HUES6 (cell line): ENCODE measurements around the gene INPP5F.

Experiments
- H3K27ac ChIP-seq: 2 replicates; pipeline ENCODE4 v1.7.0; 2013; ENCODE audit warnings: low read depth, mild to moderate bottlenecking, low read length, inconsistent platforms
- H3K27me3 ChIP-seq: 2 replicates; pipeline ENCODE4 v1.6.1; 2013; ENCODE audit warnings: low read length; ENCODE audit not compliant: control insufficient read depth, insufficient read depth
- H3K36me3 ChIP-seq: 2 replicates; pipeline ENCODE4 v1.6.1; 2013; ENCODE audit warnings: low read length; ENCODE audit not compliant: control insufficient read depth, insufficient read depth
- H3K4me1 ChIP-seq: 2 replicates; pipeline ENCODE4 v1.6.1; 2013; ENCODE audit warnings: low read length; ENCODE audit not compliant: control insufficient read depth, insufficient read depth
- H3K4me3 ChIP-seq: 2 replicates; pipeline ENCODE4 v1.5.1; 2013; ENCODE audit warnings: low read depth, low read length
- H3K9ac ChIP-seq: one replicate; pipeline ENCODE4 v1.6.1; 2013; ENCODE audit warnings: mild to moderate bottlenecking, low read length
- H3K9me3 ChIP-seq: 2 replicates; pipeline ENCODE4 v1.6.1; 2013; ENCODE audit warnings: low read depth, low read length; ENCODE audit not compliant: control insufficient read depth, insufficient read depth

INPP5F gene

GRCh38 chr10:119871881-119872609 is 146.2 kb downstream of the INPP5F start:
- Histone ChIP-seq H3K4me1 (peaks cover 11% of the 10 kb centered on the region; the same call in 1 of the 2 replicates), H3K4me3 (peak overlapping the region; percentile 90), H3K27ac (peak overlapping the region; percentile 58; the same call in 1 of the 2 replicates), H3K9ac (peak overlapping the region; percentile 92), H3K27me3 (no peaks in the 10 kb centered on the region), H3K9me3 (no peaks in the 10 kb centered on the region), H3K36me3 (no peaks in the 10 kb centered on the region)

DNA sequence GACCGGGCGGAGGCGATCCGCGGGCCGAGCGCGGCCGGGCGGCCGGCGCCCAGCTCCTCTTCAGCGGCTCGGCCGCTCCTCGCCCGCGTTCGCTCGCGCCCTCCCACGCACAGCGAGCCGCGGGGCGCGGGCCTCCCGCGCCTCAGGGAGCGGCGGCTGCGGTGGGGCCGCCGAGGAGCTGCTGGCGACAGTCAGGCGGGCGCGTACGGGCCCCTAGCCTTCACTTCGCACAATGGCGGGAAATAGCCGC is 146.7 kb downstream of the INPP5F start, which contains the start of gene MCMBP:
Gene MCMBP, minus strand, starts transcription at position 234 of the 250 bp plus-strand sequence. CDS start 259 bp downstream, outside the sequence.
- H3K4me1 ChIP-seq: peaks cover 11% of the 10 kb centered on the region; the same call in 1 of the 2 replicates

GRCh38 chr10:119872860-119873681 is 147.2 kb downstream of the INPP5F start:
- H3K27ac ChIP-seq: peak overlapping the region; percentile 20; the same call in 1 of the 2 replicates
- peak overlapping the region; percentile 92 for H3K9ac ChIP-seq
- H3K4me3 ChIP-seq: peak overlapping the region; percentile 90
- H3K36me3 ChIP-seq: no peaks in the 10 kb centered on the region
- H3K4me1 ChIP-seq: peaks cover 11% of the 10 kb centered on the region; the same call in 1 of the 2 replicates
- H3K9me3 ChIP-seq: no peaks in the 10 kb centered on the region
- no peaks in the 10 kb centered on the region for H3K27me3 ChIP-seq

More for the DNA sequence above, 146.7 kb downstream of the INPP5F start, which contains the start of gene MCMBP:
- H3K27ac ChIP-seq: peak within 1 kb of the TSS; percentile 58; the same call in 1 of the 2 replicates
- H3K27me3 ChIP-seq: no peaks in the 10 kb centered on the region
- no peaks in the 10 kb centered on the region for H3K36me3 ChIP-seq
- no peaks in the 10 kb centered on the region for H3K9me3 ChIP-seq
- peak within 1 kb of the TSS; percentile 90 for H3K4me3 ChIP-seq
- peak within 1 kb of the TSS; percentile 92 for H3K9ac ChIP-seq

- no peaks in the 10 kb centered on the region for H3K27me3 ChIP-seq
- H3K27ac ChIP-seq: no peak overlapping the region
- H3K9ac ChIP-seq: no peak overlapping the region
- no peak overlapping the region for H3K4me3 ChIP-seq
- H3K36me3 ChIP-seq: no peaks in the 10 kb centered on the region
- peaks cover 4% of the 10 kb centered on the region; the same call in 1 of the 2 replicates for H3K4me1 ChIP-seq
- H3K9me3 ChIP-seq: no peaks in the 10 kb centered on the region
Observed at GRCh38 chr10:119878524-119878923, 152.7 kb downstream of the INPP5F start.
